Effector memory CD8-positive, alpha-beta T cell (primary cell): ENCODE measurements around the gene RRAGC.
"Not testable (repeated sequence)": the region's sequence is repeated elsewhere in the genome, so short reads cannot be mapped to it uniquely, and the experiment has no call there.

Experiments
- ATAC-seq: fragments of 150-1000 bp; cut with Tn5 transposase; replicated peaks from 2 replicates; pipeline ENCODE4 v1.10.0; 2021; ENCODE audit warnings: mild to moderate bottlenecking, moderate library complexity
- DNase-seq, 3 experiments: peaks; one replicate each; pipeline ENCODE4 v3.0.0; 2021
- H3K27ac Mint-ChIP-seq, 2 donors: one replicate each; pipeline ENCODE4 v1.8.0; 2022; ENCODE audit warnings: mild to moderate bottlenecking in 2 of 2, mixed read lengths in 2 of 2, moderate library complexity in 2 of 2
- H3K27me3 Mint-ChIP-seq, 2 donors: one replicate each; pipeline ENCODE4 v1.8.0; 2022; ENCODE audit warnings: mixed read lengths in 2 of 2
- H3K36me3 Mint-ChIP-seq: one replicate; pipeline ENCODE4 v1.8.0; 2022; ENCODE audit warnings: mild to moderate bottlenecking, moderate library complexity, mixed read lengths; ENCODE audit not compliant: insufficient read depth
- H3K4me1 Mint-ChIP-seq, 2 donors: one replicate each; pipeline ENCODE4 v1.8.0; 2022; ENCODE audit warnings: low read depth in 2 of 2, mixed read lengths in 2 of 2
- H3K4me3 Mint-ChIP-seq, 2 donors: one replicate each; pipeline ENCODE4 v1.8.0; 2022; ENCODE audit warnings: mild to moderate bottlenecking in 2 of 2, mixed read lengths in 2 of 2, moderate library complexity in 2 of 2
- H3K9me3 Mint-ChIP-seq, 2 donors: one replicate each; pipeline ENCODE4 v1.8.0; 2022; ENCODE audit warnings: mixed read lengths in 2 of 2

Gene RRAGC

GRCh38 chr1:38818175-38818976 lies 41.2 kb downstream of the RRAGC start:
- Mint-ChIP-seq H3K27me3 (peaks cover 65 to 94% of the 10 kb centered on the region in 2 donors), H3K27ac (no peak overlapping the region), H3K36me3 (peaks cover 3% of the 10 kb centered on the region), H3K4me3 (no peak overlapping the region), H3K4me1 (peaks cover 0 to 2% of the 10 kb centered on the region in 2 donors), H3K9me3 (no peaks in the 10 kb centered on the region)
- ATAC-seq (peak; percentile 62), DNase-seq (peak; percentile 29 to 38 (median 37))

GRCh38 chr1:38817267-38818174 lies 42.1 kb downstream of the RRAGC start:
- H3K36me3 Mint-ChIP-seq: peaks cover 3% of the 10 kb centered on the region
- H3K4me1 Mint-ChIP-seq: peaks cover 0 to 2% of the 10 kb centered on the region in 2 donors
- H3K4me3 Mint-ChIP-seq: peak overlapping the region; percentile 27 to 37
- H3K27ac Mint-ChIP-seq: no peak overlapping the region
- peaks cover 68 to 96% of the 10 kb centered on the region in 2 donors for H3K27me3 Mint-ChIP-seq
- DNase-seq (no peak), ATAC-seq (no peak)
- no peaks in the 10 kb centered on the region for H3K9me3 Mint-ChIP-seq

- no peak overlapping the region for H3K4me3 Mint-ChIP-seq
- H3K4me1 Mint-ChIP-seq: peaks cover 0 to 2% of the 10 kb centered on the region in 2 donors
- DNase-seq: no peak
- no peak for ATAC-seq
- H3K27ac Mint-ChIP-seq: no peak overlapping the region
- H3K9me3 Mint-ChIP-seq: no peaks in the 10 kb centered on the region
- H3K36me3 Mint-ChIP-seq: peaks cover under 1% of the 10 kb centered on the region
- peaks cover 72 to 96% of the 10 kb centered on the region in 2 donors for H3K27me3 Mint-ChIP-seq
These were observed 43.5 kb downstream of the RRAGC start for GRCh38 chr1:38815903-38816627.

GRCh38 chr1:38814984-38815464 lies 44.5 kb downstream of the RRAGC start:
- Mint-ChIP-seq H3K4me1 (peaks cover 0 to 2% of the 10 kb centered on the region in 2 donors), H3K36me3 (no peaks in the 10 kb centered on the region), H3K4me3 (no peak overlapping the region), H3K27me3 (peaks cover 73 to 97% of the 10 kb centered on the region in 2 donors), H3K9me3 (no peaks in the 10 kb centered on the region), H3K27ac (no peak overlapping the region)
- DNase-seq (no peak), ATAC-seq (no peak)

GRCh38 chr1:38814444-38814983 lies 45.1 kb downstream of the RRAGC start:
- Mint-ChIP-seq H3K9me3 (no peaks in the 10 kb centered on the region), H3K4me1 (peaks cover 0 to 2% of the 10 kb centered on the region in 2 donors), H3K27ac (no peak overlapping the region), H3K27me3 (peaks cover 70 to 97% of the 10 kb centered on the region in 2 donors), H3K4me3 (no peak overlapping the region), H3K36me3 (no peaks in the 10 kb centered on the region)
- ATAC-seq (no peak), DNase-seq (no peak)

- ATAC-seq (no peak), DNase-seq (no peak)
- H3K4me1 Mint-ChIP-seq: no peaks in the 10 kb centered on the region
- no peak overlapping the region for H3K27ac Mint-ChIP-seq
- no peaks in the 10 kb centered on the region for H3K36me3 Mint-ChIP-seq
- H3K9me3 Mint-ChIP-seq: no peaks in the 10 kb centered on the region
- peaks cover 73 to 100% of the 10 kb centered on the region in 2 donors for H3K27me3 Mint-ChIP-seq
- H3K4me3 Mint-ChIP-seq: no peak overlapping the region
These were observed 46.6 kb downstream of the RRAGC start for GRCh38 chr1:38812981-38813380.

GRCh38 chr1:38811466-38811865 lies 48.1 kb downstream of the RRAGC start:
- not testable (repeated sequence) for H3K4me1 Mint-ChIP-seq, DNase-seq, H3K4me3 Mint-ChIP-seq, H3K36me3 Mint-ChIP-seq, H3K9me3 Mint-ChIP-seq, H3K27ac Mint-ChIP-seq, ATAC-seq
- peaks cover 80 to 100% of the 10 kb centered on the region in 2 donors for H3K27me3 Mint-ChIP-seq

GRCh38 chr1:38806090-38806489 lies 53.5 kb downstream of the RRAGC start:
- no peaks in the 10 kb centered on the region for H3K36me3 Mint-ChIP-seq
- H3K27me3 Mint-ChIP-seq: peaks cover 76 to 96% of the 10 kb centered on the region in 2 donors
- H3K4me3 Mint-ChIP-seq: no peak overlapping the region
- no peak for DNase-seq
- H3K27ac Mint-ChIP-seq: no peak overlapping the region
- peaks cover 3 to 4% of the 10 kb centered on the region in 2 donors for H3K4me1 Mint-ChIP-seq
- H3K9me3 Mint-ChIP-seq: no peaks in the 10 kb centered on the region
- ATAC-seq: no peak

GRCh38 chr1:38805036-38805435 lies 54.5 kb downstream of the RRAGC start:
- Mint-ChIP-seq H3K36me3 (no peaks in the 10 kb centered on the region), H3K27me3 (peaks cover 65 to 90% of the 10 kb centered on the region in 2 donors), H3K4me3 (peak overlapping the region in 1 of 2 donors; percentile 7), H3K9me3 (no peaks in the 10 kb centered on the region), H3K27ac (no peak overlapping the region), H3K4me1 (peaks cover 3 to 4% of the 10 kb centered on the region in 2 donors)
- no peak for ATAC-seq
- no peak for DNase-seq

GRCh38 chr1:38804062-38804886 lies 55.3 kb downstream of the RRAGC start:
- no peak for DNase-seq
- Mint-ChIP-seq H3K4me3 (peak overlapping the region; percentile 46 to 74), H3K36me3 (no peaks in the 10 kb centered on the region), H3K27me3 (peaks cover 65 to 87% of the 10 kb centered on the region in 2 donors), H3K4me1 (peaks cover 3 to 4% of the 10 kb centered on the region in 2 donors), H3K9me3 (no peaks in the 10 kb centered on the region), H3K27ac (no peak overlapping the region)
- ATAC-seq: no peak

- H3K36me3 Mint-ChIP-seq: no peaks in the 10 kb centered on the region
- peak overlapping the region; percentile 40 to 74 for H3K4me3 Mint-ChIP-seq
- no peaks in the 10 kb centered on the region for H3K9me3 Mint-ChIP-seq
- ATAC-seq: no peak
- no peak overlapping the region for H3K27ac Mint-ChIP-seq
- H3K27me3 Mint-ChIP-seq: peaks cover 61 to 83% of the 10 kb centered on the region in 2 donors
- no peak for DNase-seq
- H3K4me1 Mint-ChIP-seq: peaks cover 3 to 4% of the 10 kb centered on the region in 2 donors
These were observed 55.9 kb downstream of the RRAGC start for GRCh38 chr1:38803647-38804046.
